Measurements from ENCODE around the gene NLRP5. TPM values are rescaled to one million over a fixed set of nuclear protein-coding genes. Genes with fewer than 3 reads are reported as not detected.

Gene NLRP5
- total RNA-seq, 4 donors from 2014 or later: 0.35 TPM; not detected in 3

DNA sequence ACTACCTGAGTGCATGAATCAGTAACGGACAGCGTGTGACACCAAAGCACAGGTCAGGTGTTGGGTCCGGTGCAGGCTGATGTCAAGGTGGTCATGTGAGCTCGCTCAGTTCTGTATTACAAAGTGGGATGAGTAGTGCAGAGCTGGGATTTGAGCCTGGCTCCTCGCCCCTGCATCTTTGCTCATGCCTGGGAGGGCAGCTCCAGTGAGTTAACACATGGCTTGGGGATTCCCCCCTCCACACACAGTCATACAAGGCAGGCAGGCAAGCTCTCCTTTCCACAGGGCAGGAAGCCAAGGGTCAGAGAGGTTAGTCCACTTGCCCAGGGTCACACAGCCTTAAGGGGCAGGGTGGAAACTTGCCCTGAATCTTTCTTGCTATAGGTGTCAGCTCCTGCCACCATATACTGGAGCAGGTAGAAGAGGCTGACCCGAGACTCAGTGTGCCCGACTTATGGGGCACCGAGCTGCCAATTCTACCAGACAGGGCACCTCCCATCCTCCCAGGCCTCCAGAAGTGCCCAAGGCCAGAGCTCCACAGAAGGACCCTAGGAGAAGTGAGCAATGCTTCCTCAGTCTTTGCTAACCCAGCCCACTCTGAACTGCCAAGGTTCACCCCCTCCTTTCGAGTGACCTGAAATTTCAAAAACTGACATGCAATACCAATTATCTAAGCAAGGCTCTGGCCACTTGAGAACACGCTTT lies 99.1 kb downstream of the NLRP5 start:
- intact Hi-C loops (cut with DNase I; ENCODE audit: low total_unique reads): loop anchor here (10.0 kb wide), 1 partner anchor 549 kb away; no protein-coding TSS in a partner anchor
- Histone ChIP-seq H3K4me3 (no peak overlapping the region), H3K9me3 (no peaks in the 10 kb centered on the region), H3K27ac (no peak overlapping the region), H3K36me3 (no peaks in the 10 kb centered on the region), H3K27me3 (no peaks in the 10 kb centered on the region), H3K4me1 (peaks cover 0 to 5% of the 10 kb centered on the region in 2 donors)
- TF ChIP-seq, protein P1, sequence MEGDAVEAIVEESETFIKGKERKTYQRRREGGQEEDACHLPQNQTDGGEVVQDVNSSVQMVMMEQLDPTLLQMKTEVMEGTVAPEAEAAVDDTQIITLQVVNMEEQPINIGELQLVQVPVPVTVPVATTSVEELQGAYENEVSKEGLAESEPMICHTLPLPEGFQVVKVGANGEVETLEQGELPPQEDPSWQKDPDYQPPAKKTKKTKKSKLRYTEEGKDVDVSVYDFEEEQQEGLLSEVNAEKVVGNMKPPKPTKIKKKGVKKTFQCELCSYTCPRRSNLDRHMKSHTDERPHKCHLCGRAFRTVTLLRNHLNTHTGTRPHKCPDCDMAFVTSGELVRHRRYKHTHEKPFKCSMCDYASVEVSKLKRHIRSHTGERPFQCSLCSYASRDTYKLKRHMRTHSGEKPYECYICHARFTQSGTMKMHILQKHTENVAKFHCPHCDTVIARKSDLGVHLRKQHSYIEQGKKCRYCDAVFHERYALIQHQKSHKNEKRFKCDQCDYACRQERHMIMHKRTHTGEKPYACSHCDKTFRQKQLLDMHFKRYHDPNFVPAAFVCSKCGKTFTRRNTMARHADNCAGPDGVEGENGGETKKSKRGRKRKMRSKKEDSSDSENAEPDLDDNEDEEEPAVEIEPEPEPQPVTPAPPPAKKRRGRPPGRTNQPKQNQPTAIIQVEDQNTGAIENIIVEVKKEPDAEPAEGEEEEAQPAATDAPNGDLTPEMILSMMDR (IDR thresholded peaks at IDR 0.05): no peak
- TF ChIP-seq POLR2A (IDR thresholded peaks at IDR 0.05): no peak
- no peak for DNase-seq

DNA sequence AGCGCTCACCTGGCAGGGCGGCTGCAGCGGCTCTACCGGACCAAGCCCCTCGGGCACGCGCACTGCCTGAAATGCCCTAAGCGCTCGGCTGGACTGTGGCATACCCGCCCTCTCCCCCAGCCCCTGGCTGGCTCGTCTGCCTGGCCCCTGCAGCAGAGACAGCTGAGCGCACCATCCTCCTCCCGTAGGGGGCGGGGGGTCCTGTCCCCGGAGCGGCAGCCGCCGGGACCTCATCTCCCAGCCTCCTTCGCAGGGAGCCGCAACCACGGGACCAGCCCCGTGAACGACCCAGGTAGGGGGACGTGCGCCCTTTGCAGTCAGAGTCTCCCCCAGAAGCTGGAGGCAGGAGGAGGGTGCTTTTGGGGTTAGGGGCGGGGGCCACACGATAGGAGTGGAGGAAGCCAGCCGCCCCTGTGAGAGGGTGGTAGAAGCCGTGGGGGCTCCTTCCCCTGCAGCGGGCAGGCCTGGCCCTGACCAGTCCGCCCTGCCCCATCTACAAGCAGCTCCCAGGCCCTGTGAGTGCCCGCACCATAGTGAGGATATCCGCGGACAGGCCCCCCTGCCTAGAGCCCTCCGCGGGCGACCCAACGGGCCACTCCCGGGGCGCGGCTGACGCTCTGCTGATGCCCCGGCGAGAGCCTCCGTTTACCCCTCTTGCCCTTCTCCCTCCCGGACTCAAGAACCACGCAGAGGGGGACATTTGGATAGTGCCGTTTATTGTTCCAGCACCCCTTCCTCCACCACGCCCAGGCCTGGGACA lies 100.3 kb downstream of the NLRP5 start:
- DNase-seq: no peak
- H3K9me3 ChIP-seq: no peaks in the 10 kb centered on the region
- intact Hi-C loops (cut with DNase I; ENCODE audit: low total_unique reads): loop anchor here (10.0 kb wide), 1 partner anchor 548 kb away; no protein-coding TSS in a partner anchor
- H3K27me3 ChIP-seq: no peaks in the 10 kb centered on the region
- H3K27ac ChIP-seq: no peak overlapping the region
- TF ChIP-seq, protein P1 (IDR thresholded peaks at IDR 0.05): no peak
- TF ChIP-seq POLR2A (IDR thresholded peaks at IDR 0.05): no peak
- H3K36me3 ChIP-seq: no peaks in the 10 kb centered on the region
- no peak overlapping the region for H3K4me3 ChIP-seq
- H3K4me1 ChIP-seq: no peaks in the 10 kb centered on the region

DNA sequence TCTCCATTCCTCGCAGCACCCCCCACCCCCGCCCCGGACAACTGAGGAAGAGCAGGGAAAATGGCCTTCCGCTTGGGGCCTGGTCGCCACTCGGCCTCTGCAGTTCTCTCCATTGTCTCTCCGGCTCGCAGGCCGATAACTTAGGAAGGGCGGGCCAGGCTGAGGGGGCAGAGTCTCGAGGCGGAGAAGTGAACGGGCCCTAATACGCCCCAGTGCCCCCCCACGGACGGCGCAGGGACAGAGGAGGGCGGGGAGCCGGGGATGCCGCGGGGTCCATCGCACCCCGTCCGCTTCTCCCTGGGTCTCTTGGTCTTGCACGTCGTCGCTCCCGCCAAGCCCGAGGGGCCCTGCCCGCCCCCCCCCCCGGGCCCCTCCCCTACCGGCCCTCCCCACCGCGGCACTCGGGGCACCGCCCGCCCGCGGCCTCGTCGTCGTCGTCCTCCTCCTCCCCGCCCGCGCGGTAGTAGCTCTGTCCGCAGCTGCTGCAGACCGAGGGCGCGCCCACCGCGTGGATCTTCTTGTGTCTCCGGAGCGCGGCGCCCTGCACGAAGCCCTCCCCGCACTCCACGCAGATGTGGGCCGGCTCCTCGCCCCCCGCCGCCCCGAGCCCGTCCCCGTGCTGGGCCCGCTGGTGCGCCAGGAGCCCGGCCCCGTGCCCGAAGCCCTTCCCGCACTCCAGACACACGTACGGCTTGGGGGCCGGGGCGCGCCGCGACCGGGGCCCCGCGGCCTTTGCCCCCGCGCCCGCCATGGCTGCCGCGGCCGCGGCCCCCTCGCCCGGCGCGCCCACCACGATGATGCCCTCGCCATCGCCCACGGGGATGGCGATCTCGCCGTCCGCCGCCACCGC lies 101.3 kb downstream of the NLRP5 start:
- TF ChIP-seq, protein P1 (IDR thresholded peaks at IDR 0.05): no peak
- TF ChIP-seq POLR2A (IDR thresholded peaks at IDR 0.05): no peak

DNA sequence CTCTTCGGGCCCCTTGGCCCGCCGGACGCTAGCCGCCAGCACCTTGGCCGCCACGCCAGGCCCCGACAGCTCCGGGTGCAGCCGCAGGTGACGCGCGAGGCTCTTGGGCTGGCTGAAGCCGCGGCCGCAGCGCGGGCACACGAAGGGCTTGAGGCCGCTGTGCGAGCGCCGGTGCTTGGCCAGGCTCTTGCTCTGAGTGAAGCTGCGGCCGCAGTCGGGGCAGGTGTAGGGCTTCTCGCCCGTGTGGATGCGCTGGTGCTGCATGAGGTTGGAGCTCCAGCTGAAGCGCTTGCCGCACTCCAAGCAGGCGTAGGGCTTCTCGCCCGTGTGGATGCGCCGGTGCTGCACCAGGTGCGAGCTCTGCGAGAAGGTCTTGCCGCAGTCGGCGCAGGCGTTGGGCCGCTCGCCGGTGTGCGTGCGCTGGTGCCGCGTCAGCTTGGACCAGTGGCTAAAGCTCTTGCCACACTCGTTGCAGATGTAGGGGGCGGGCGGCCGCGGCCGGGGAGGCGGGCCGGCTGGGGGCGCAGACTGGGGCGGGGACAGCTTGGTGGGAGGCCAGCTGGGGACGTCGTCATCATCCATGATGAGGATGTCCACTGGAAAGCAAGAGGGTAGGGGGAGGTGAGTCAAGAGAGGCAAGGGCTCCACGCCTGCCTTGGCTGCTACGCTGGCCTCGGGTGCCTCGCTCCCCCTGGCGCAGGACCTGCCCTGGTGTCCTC lies 102.1 kb downstream of the NLRP5 start:
- Histone ChIP-seq H3K4me3 (no peak overlapping the region), H3K27ac (no peak overlapping the region), H3K4me1 (no peaks in the 10 kb centered on the region), H3K27me3 (no peaks in the 10 kb centered on the region), H3K36me3 (no peaks in the 10 kb centered on the region), H3K9me3 (no peaks in the 10 kb centered on the region)
- no peak for DNase-seq
- intact Hi-C loops (cut with DNase I; ENCODE audit: low total_unique reads): loop anchor here (10.0 kb wide), 1 partner anchor 546 kb away; no protein-coding TSS in a partner anchor
- TF ChIP-seq, protein P1 (IDR thresholded peaks at IDR 0.05): no peak
- no peak for TF ChIP-seq POLR2A (IDR thresholded peaks at IDR 0.05)

More for the DNA sequence above, 101.3 kb downstream of the NLRP5 start:
- no peak for DNase-seq
- no peaks in the 10 kb centered on the region for H3K36me3 ChIP-seq
- intact Hi-C loops (cut with DNase I; ENCODE audit: low total_unique reads): loop anchor here (10.0 kb wide), 1 partner anchor 547 kb away; no protein-coding TSS in a partner anchor
- H3K9me3 ChIP-seq: no peaks in the 10 kb centered on the region
- H3K4me3 ChIP-seq: no peak overlapping the region
- H3K27me3 ChIP-seq: no peaks in the 10 kb centered on the region
- H3K4me1 ChIP-seq: no peaks in the 10 kb centered on the region
- no peak overlapping the region for H3K27ac ChIP-seq

Measured in uterus (tissue), 4 donors.